Stomach (tissue), 9 donors: Measurements from ENCODE around the gene LRGUK. TPM values are rescaled to one million over a fixed set of nuclear protein-coding genes. Genes with fewer than 3 reads are reported as not detected.

ENCODE experiments used
- DNase-seq, 2 donors: peaks; one replicate each; pipeline versions ENCODE4 v3.0.0 to v3.0.0-alpha.2; 2013 to 2019
- H3K27ac ChIP-seq, 5 donors: fragments of 200-600 bp in 4 of 5; sonication (generic) in 4 of 5; one replicate each; pipeline ENCODE4 v1.5.1; 2013 to 2019; ENCODE audit warnings: mild to moderate bottlenecking in 1 of 5, moderate library complexity in 1 of 5
- H3K27me3 ChIP-seq, 3 donors: fragments of 200-600 bp; sonication (generic); one replicate each; pipeline ENCODE4 v1.5.1; 2017 to 2019; ENCODE audit warnings: mixed run types in 1 of 3
- H3K36me3 ChIP-seq, 4 donors: fragments of 200-600 bp; sonication (generic); 1 replicate in 3 of 4; 2 replicates in 1 of 4; pipeline ENCODE4 v1.5.1; 2016 to 2019
- H3K4me1 ChIP-seq, 4 donors: fragments of 200-600 bp; sonication (generic); one replicate each; pipeline ENCODE4 v1.5.1; 2016 to 2019
- H3K4me3 ChIP-seq, 4 donors: fragments of 200-600 bp; sonication (generic) in 3 of 4; one replicate each; pipeline ENCODE4 v1.5.1; 2016 to 2019; ENCODE audit warnings: mild to moderate bottlenecking in 1 of 4
- H3K9me3 ChIP-seq, 4 donors: fragments of 200-600 bp; sonication (generic); one replicate each; pipeline ENCODE4 v1.5.1; 2016 to 2019
- EP300 ChIP-seq: sonication (generic); formaldehyde crosslinking; IDR thresholded peaks from one replicate; pipeline ENCODE4 v1.6.1; 2017; ENCODE audit warnings: antibody characterized with exemption
- POLR2A ChIP-seq, 4 donors: fragments of 450-650 bp; IDR thresholded peaks; one replicate each; pipeline ENCODE4 v1.6.1; 2016; ENCODE audit warnings: antibody characterized with exemption in 4 of 4, control low read depth in 2 of 4, mild to moderate bottlenecking in 1 of 4, moderate library complexity in 1 of 4
- POLR2AphosphoS5 ChIP-seq, 3 donors: sonication (generic); formaldehyde crosslinking; IDR thresholded peaks; one replicate each; pipeline ENCODE4 v1.6.1; 2016; ENCODE audit warnings: antibody characterized with exemption in 3 of 3
- WGBS, 5 donors: extraction: QIAGEN DNeasy Blood & Tissue Kit in 3 of 5; methylation state at CpG; one replicate each; pipeline versions ENCODE4 v1.1.5 to v1.1.7; 2013 to 2018; 5-methylcytosine and 5-hydroxymethylcytosine counted together
- intact Hi-C: fragments of 100-400 bp; cut with DNase I; formaldehyde crosslinking; loops from one replicate; pipeline ENCODE4 v1.15.1; 2023; ENCODE audit warnings: low total_unique reads
- polyA plus RNA-seq, 3 donors: library from polyadenylated mRNA; stranded (reverse); fragments of 200-250 nt; gene quantifications; one replicate each; pipeline ENCODE4 v1.2.3, GENCODE V29; 2013
- total RNA-seq, 5 donors: library from RNA; depleted of rRNA; stranded (reverse); fragments of >200 nt; gene quantifications; one replicate each; pipeline versions ENCODE4 v1.1.0 to v1.2.3, GENCODE V29; 2014 to 2016
- TF ChIP-seq, protein P1 (sequence below), 7 experiments: fragments of 450-650 bp in 4 of 7; fragments of 200-600 bp in 3 of 7; sonication (generic) in 3 of 7; IDR thresholded peaks; one replicate each; pipeline ENCODE4 v1.5.1; 2016 to 2019; ENCODE audit warnings: antibody characterized with exemption in 7 of 7, control low read depth in 2 of 7, mild to moderate bottlenecking in 1 of 7
- donor health status: healthy with polysubstance abuse.
- donor health status: Bipolar disorder and iron deficiency.
- donor health status: healthy.

Gene LRGUK
- total and polyA plus RNA-seq, 8 donors: 0.10 to 4.1 (median 1.5) TPM; not detected in 3

DNA sequence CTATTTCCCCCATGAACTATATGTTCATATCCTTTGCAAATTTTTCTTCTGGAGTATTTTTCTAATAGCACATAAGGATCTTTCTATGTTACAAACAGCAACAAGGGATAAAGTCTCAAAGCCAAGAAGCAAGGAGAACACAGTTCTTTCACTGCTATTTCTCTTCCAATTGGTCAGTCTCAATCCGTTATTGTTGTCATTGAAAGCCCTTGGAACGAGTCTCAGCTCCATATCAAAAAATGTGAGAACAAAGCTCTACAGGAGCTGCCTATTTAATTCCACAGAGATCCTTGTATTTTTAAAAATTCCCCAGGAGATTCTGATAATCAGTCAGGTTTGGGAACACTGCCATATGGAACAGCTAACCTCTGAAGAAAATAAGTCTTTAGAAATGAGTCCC, 173.8 kb downstream of the LRGUK start:
- H3K27me3 ChIP-seq: no peaks in the 10 kb centered on the region
- 60 to 73% (median 72%) methylated on average over 2 of the region's 2 CpGs for WGBS, 5 donors
- H3K36me3 ChIP-seq: peaks cover 3 to 85% (median 73%) of the 10 kb centered on the region in 4 donors
- H3K4me1 ChIP-seq: peaks cover 0 to 30% (median 2%) of the 10 kb centered on the region in 4 donors
- no peak overlapping the region for H3K27ac ChIP-seq
- no peak for DNase-seq
- no peaks in the 10 kb centered on the region for H3K9me3 ChIP-seq
- TF ChIP-seq EP300 (no peak), POLR2AphosphoS5 (IDR thresholded peaks at IDR 0.05) (no peak), POLR2A (IDR thresholded peaks at IDR 0.05) (no peak)
- TF ChIP-seq, protein P1, sequence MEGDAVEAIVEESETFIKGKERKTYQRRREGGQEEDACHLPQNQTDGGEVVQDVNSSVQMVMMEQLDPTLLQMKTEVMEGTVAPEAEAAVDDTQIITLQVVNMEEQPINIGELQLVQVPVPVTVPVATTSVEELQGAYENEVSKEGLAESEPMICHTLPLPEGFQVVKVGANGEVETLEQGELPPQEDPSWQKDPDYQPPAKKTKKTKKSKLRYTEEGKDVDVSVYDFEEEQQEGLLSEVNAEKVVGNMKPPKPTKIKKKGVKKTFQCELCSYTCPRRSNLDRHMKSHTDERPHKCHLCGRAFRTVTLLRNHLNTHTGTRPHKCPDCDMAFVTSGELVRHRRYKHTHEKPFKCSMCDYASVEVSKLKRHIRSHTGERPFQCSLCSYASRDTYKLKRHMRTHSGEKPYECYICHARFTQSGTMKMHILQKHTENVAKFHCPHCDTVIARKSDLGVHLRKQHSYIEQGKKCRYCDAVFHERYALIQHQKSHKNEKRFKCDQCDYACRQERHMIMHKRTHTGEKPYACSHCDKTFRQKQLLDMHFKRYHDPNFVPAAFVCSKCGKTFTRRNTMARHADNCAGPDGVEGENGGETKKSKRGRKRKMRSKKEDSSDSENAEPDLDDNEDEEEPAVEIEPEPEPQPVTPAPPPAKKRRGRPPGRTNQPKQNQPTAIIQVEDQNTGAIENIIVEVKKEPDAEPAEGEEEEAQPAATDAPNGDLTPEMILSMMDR (IDR thresholded peaks at IDR 0.05): no peak
- no peak overlapping the region for H3K4me3 ChIP-seq
- intact Hi-C loops: no loop called here

DNA sequence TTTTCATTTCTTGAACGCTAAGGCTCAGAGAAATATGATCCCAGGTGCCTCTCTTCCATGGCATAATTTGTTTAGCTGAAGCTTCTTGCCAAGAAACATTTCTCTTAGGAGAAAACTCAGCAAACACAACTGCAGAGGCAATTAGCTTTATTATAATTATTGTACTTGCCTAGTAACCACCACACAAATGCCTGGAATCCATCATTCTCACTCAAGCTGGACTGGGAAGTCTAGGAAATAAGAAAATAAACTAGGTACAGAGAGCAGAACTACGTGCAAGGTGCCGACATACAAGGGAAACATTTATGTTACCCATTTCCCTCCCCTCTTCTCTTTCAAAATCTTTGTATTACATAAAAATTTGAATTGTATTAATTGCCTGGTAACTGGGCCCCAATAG, 174.5 kb downstream of the LRGUK start:
- Histone ChIP-seq H3K4me1 (peaks cover 0 to 30% (median 2%) of the 10 kb centered on the region in 4 donors), H3K9me3 (no peaks in the 10 kb centered on the region), H3K36me3 (peaks cover 3 to 85% (median 74%) of the 10 kb centered on the region in 4 donors), H3K4me3 (no peak overlapping the region), H3K27ac (no peak overlapping the region), H3K27me3 (no peaks in the 10 kb centered on the region)
- DNase-seq: no peak
- 75 to 96% (median 86%) methylated on average over 3 of the region's 3 CpGs for WGBS, 5 donors
- intact Hi-C loops: no loop called here
- TF ChIP-seq, protein P1 (IDR thresholded peaks at IDR 0.05): no peak

DNA sequence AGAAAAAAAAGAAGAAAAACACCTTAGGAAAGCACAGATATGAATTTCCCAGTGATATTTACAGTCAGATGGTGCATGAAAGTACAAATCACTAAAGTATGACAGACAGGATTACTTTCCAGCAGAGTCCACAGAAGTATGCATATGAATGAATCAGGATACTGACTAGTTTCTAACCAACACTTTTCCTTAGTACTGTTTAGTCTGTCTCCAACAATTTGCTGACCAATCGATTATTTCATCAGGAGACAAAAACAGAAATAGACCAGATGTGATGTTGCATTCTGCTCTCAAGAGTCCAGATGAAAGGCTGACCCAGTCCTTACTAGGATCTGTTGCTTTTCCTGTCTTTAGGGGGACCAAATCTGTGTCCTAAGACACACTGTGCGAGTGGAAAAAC, 175.0 kb downstream of the LRGUK start:
- intact Hi-C loops: no loop called here

DNA sequence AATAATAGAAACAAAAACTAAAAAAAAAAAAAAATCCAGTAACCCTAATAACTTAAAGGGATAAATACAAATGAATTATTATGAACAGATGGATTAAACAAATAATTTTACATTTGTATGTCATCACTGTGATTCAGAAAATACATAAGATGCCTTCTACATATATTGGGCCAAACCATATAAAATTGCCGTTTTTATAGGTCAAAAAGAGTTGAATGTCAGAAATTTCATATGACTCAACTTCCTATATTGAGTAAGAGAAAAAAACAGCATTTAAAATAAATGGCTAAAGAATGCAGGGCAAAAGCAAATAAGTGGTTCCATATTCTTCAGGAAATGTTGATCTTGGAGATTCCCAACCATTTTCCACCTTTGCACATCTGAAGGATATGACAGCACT, 180.2 kb downstream of the LRGUK start:
- Histone ChIP-seq H3K27ac (no peak overlapping the region), H3K9me3 (no peaks in the 10 kb centered on the region), H3K36me3 (peaks cover 3 to 55% (median 44%) of the 10 kb centered on the region in 4 donors), H3K4me3 (no peak overlapping the region), H3K27me3 (no peaks in the 10 kb centered on the region), H3K4me1 (no peaks in the 10 kb centered on the region)
- intact Hi-C loops: no loop called here
- 84 to 95% (median 91%) methylated on average over 1 of the region's 1 CpG for WGBS, 5 donors
- no peak for DNase-seq
- TF ChIP-seq, protein P1 (IDR thresholded peaks at IDR 0.05): no peak
- no peak for TF ChIP-seq EP300
- no peak for TF ChIP-seq POLR2AphosphoS5 (IDR thresholded peaks at IDR 0.05)
- TF ChIP-seq POLR2A (IDR thresholded peaks at IDR 0.05): no peak

More for the DNA sequence above, 175.0 kb downstream of the LRGUK start:
- Histone ChIP-seq H3K9me3 (no peaks in the 10 kb centered on the region), H3K4me1 (peaks cover 0 to 30% (median 2%) of the 10 kb centered on the region in 4 donors), H3K4me3 (no peak overlapping the region), H3K27me3 (no peaks in the 10 kb centered on the region), H3K27ac (no peak overlapping the region), H3K36me3 (peaks cover 3 to 83% (median 71%) of the 10 kb centered on the region in 4 donors)
- TF ChIP-seq, protein P1 (IDR thresholded peaks at IDR 0.05): no peak
- TF ChIP-seq EP300 (no peak), POLR2AphosphoS5 (IDR thresholded peaks at IDR 0.05) (no peak), POLR2A (IDR thresholded peaks at IDR 0.05) (no peak)
- no peak for DNase-seq
- 76 to 92% (median 86%) methylated on average over 2 of the region's 2 CpGs for WGBS, 5 donors
